Neural progenitor cell (in vitro differentiated cells): Measurements from ENCODE around the gene LPCAT4.

Experiments used
- CTCF ChIP-seq: fragments of 200-600 bp; sonication (generic); IDR thresholded peaks from 2 replicates; pipeline ENCODE4 v1.5.1; 2017; ENCODE audit warnings: antibody characterized with exemption, mild to moderate bottlenecking
- EZH2 ChIP-seq: fragments of 200-600 bp; sonication (generic); IDR thresholded peaks from 2 replicates; pipeline ENCODE4 v1.6.1; 2017; ENCODE audit warnings: antibody characterized with exemption, mild to moderate bottlenecking, moderate library complexity
- EZH2phosphoT487 ChIP-seq: fragments of 200-600 bp; sonication (generic); IDR thresholded peaks from 2 replicates; pipeline ENCODE4 v1.6.1; 2017; ENCODE audit warnings: antibody characterized with exemption

- TF ChIP-seq EZH2, result no peak
- no peak for TF ChIP-seq EZH2phosphoT487
- peak; percentile 31 for TF ChIP-seq CTCF
These were observed 8.6 kb downstream of the LPCAT4 start for GRCh38 chr15:34358367-34358766.
